DND-41 (cell line): ENCODE measurements around the gene CDKN1A.
"Not testable (repeated sequence)": the region's sequence is repeated elsewhere in the genome, so short reads cannot be mapped to it uniquely, and the experiment has no call there.

Experiments
- ATAC-seq: fragments of 200-7000 bp; cut with Tn5 transposase; 3 replicates; pipeline ENCODE4 v1.9.1; 2021; ENCODE audit warnings: low read depth; ENCODE audit not compliant: insufficient read depth
- DNase-seq: peaks from one replicate; pipeline ENCODE4 v3.0.0-alpha.2; 2020
- H2AFZ ChIP-seq: 2 replicates; pipeline ENCODE4 v1.6.0; 2012; ENCODE audit warnings: low read depth, low read length
- H3K27ac ChIP-seq: 2 replicates; pipeline ENCODE4 v1.5.1; 2012; ENCODE audit warnings: low read length, inconsistent platforms
- H3K27me3 ChIP-seq: fragments of 200-600 bp; sonication (generic); 2 replicates; pipeline ENCODE4 v1.6.0; 2012; ENCODE audit warnings: low read length, mild to moderate bottlenecking, inconsistent platforms; ENCODE audit not compliant: insufficient read depth, poor library complexity
- H3K36me3 ChIP-seq: 2 replicates; pipeline ENCODE4 v1.5.1; 2012; ENCODE audit warnings: low read length, inconsistent platforms; ENCODE audit not compliant: insufficient read depth
- H3K4me1 ChIP-seq: 2 replicates; pipeline ENCODE4 v1.5.1; 2012; ENCODE audit warnings: mild to moderate bottlenecking, low read length; ENCODE audit not compliant: insufficient read depth
- H3K4me2 ChIP-seq: 2 replicates; pipeline ENCODE4 v1.6.0; 2012; ENCODE audit warnings: mild to moderate bottlenecking, moderate library complexity, low read length, inconsistent platforms; ENCODE audit not compliant: insufficient read depth
- H3K4me3 ChIP-seq, 2 experiments: fragments of 200-600 bp in 1 of 2; shearing (Covaris generic) in 1 of 2; 2 replicates each; pipeline ENCODE4 v1.5.1; 2012 to 2016; ENCODE audit warnings: inconsistent platforms in 2 of 2, low read length in 2 of 2, mild to moderate bottlenecking in 2 of 2, low read depth in 1 of 2, moderate library complexity in 1 of 2
- H3K79me2 ChIP-seq: 2 replicates; pipeline ENCODE4 v1.6.0; 2012; ENCODE audit warnings: low read length, inconsistent platforms; ENCODE audit not compliant: insufficient read depth
- H3K9ac ChIP-seq: 2 replicates; pipeline ENCODE4 v1.6.0; 2012; ENCODE audit warnings: low read depth, mild to moderate bottlenecking, inconsistent platforms, low read length, moderate library complexity
- H3K9me3 ChIP-seq: 2 replicates; pipeline ENCODE4 v1.5.1; 2012; ENCODE audit warnings: low read length, moderate library complexity, mild to moderate bottlenecking, inconsistent platforms; ENCODE audit not compliant: insufficient read depth, severe bottlenecking
- H4K20me1 ChIP-seq: 2 replicates; pipeline ENCODE4 v1.6.0; 2012; ENCODE audit warnings: low read length; ENCODE audit not compliant: insufficient read depth
- EZH2 ChIP-seq: IDR thresholded peaks from 3 replicates; pipeline ENCODE4 v1.6.1; 2012; ENCODE audit warnings: borderline replicate concordance, low read depth, mild to moderate bottlenecking, moderate library complexity, low read length, inconsistent platforms; ENCODE audit not compliant: severe bottlenecking
- TF ChIP-seq, protein P1 (sequence below): IDR thresholded peaks from 2 replicates; pipeline ENCODE4 v1.5.1; 2012; ENCODE audit warnings: borderline replicate concordance, low read length, moderate library complexity, mild to moderate bottlenecking; ENCODE audit not compliant: poor library complexity, severe bottlenecking; ENCODE audit errors: extremely low read depth

CDKN1A gene

GRCh38 chr6:36650848-36651478, 27.6 kb upstream of the CDKN1A start:
- TF ChIP-seq, protein P1, sequence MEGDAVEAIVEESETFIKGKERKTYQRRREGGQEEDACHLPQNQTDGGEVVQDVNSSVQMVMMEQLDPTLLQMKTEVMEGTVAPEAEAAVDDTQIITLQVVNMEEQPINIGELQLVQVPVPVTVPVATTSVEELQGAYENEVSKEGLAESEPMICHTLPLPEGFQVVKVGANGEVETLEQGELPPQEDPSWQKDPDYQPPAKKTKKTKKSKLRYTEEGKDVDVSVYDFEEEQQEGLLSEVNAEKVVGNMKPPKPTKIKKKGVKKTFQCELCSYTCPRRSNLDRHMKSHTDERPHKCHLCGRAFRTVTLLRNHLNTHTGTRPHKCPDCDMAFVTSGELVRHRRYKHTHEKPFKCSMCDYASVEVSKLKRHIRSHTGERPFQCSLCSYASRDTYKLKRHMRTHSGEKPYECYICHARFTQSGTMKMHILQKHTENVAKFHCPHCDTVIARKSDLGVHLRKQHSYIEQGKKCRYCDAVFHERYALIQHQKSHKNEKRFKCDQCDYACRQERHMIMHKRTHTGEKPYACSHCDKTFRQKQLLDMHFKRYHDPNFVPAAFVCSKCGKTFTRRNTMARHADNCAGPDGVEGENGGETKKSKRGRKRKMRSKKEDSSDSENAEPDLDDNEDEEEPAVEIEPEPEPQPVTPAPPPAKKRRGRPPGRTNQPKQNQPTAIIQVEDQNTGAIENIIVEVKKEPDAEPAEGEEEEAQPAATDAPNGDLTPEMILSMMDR = no peak
- no peak for TF ChIP-seq EZH2
- H3K4me1 ChIP-seq = peaks cover 8% of the 10 kb centered on the region; the same call in 1 of the 2 replicates
- peaks cover 4% of the 10 kb centered on the region for H3K27me3 ChIP-seq
- no peak overlapping the region for H3K4me2 ChIP-seq
- no peaks in the 10 kb centered on the region for H3K9me3 ChIP-seq
- no peak overlapping the region for H3K27ac ChIP-seq
- H2AFZ ChIP-seq = no peak overlapping the region
- no peaks in the 10 kb centered on the region for H3K36me3 ChIP-seq
- no peak overlapping the region for H3K4me3 ChIP-seq
- no peak for ATAC-seq
- no peak overlapping the region for H3K9ac ChIP-seq
- no peak for DNase-seq
- no peaks in the 10 kb centered on the region for H3K79me2 ChIP-seq
- H4K20me1 ChIP-seq = no peaks in the 10 kb centered on the region

- Histone ChIP-seq H4K20me1 (no peaks in the 10 kb centered on the region), H3K9me3 (no peaks in the 10 kb centered on the region), H3K4me3 (no peak overlapping the region), H3K9ac (no peak overlapping the region), H3K27me3 (peaks cover 4% of the 10 kb centered on the region), H3K4me1 (peaks cover 8% of the 10 kb centered on the region; the same call in 1 of the 2 replicates), H2AFZ (no peak overlapping the region), H3K4me2 (no peak overlapping the region), H3K36me3 (no peaks in the 10 kb centered on the region), H3K27ac (no peak overlapping the region), H3K79me2 (no peaks in the 10 kb centered on the region)
- no peak for TF ChIP-seq EZH2
- TF ChIP-seq, protein P1 = no peak
- ATAC-seq = no peak
- DNase-seq = no peak
These were observed 26.7 kb upstream of the CDKN1A start for GRCh38 chr6:36651659-36652379.

GRCh38 chr6:36654469-36654868, 24.0 kb upstream of the CDKN1A start:
- not testable (repeated sequence) for H4K20me1 ChIP-seq, DNase-seq, H3K27me3 ChIP-seq, H3K4me2 ChIP-seq, ATAC-seq, H2AFZ ChIP-seq, H3K27ac ChIP-seq, H3K4me1 ChIP-seq, H3K79me2 ChIP-seq, H3K36me3 ChIP-seq, H3K9ac ChIP-seq, H3K9me3 ChIP-seq, H3K4me3 ChIP-seq

- Histone ChIP-seq H4K20me1 (no peaks in the 10 kb centered on the region), H3K9me3 (no peaks in the 10 kb centered on the region), H3K4me3 (no peak overlapping the region), H2AFZ (no peak overlapping the region), H3K9ac (no peak overlapping the region), H3K4me2 (no peak overlapping the region), H3K36me3 (no peaks in the 10 kb centered on the region), H3K4me1 (peaks cover 8% of the 10 kb centered on the region; the same call in 1 of the 2 replicates), H3K79me2 (no peaks in the 10 kb centered on the region), H3K27ac (no peak overlapping the region), H3K27me3 (peaks cover 4% of the 10 kb centered on the region)
- DNase-seq (no peak), ATAC-seq (peak; percentile 48; the same call in 2 of the 3 replicates)
- TF ChIP-seq, protein P1 = no peak
- TF ChIP-seq EZH2 = no peak
These were observed 23.3 kb upstream of the CDKN1A start for GRCh38 chr6:36655085-36655724.
